B cell (primary cell): ENCODE results near the gene LARGE1.

ENCODE experiments used
- EZH2 ChIP-seq: IDR thresholded peaks from 2 replicates; pipeline ENCODE4 v1.6.1; 2012; ENCODE audit warnings: borderline replicate concordance, low read depth, mild to moderate bottlenecking, moderate library complexity, low read length; ENCODE audit not compliant: insufficient read depth, poor library complexity, severe bottlenecking
- TF ChIP-seq, protein P1 (sequence below): fragments of 200-600 bp; IDR thresholded peaks from one replicate; pipeline ENCODE4 v1.8.0; 2022; ENCODE audit warnings: antibody characterized with exemption, mild to moderate bottlenecking

DNA sequence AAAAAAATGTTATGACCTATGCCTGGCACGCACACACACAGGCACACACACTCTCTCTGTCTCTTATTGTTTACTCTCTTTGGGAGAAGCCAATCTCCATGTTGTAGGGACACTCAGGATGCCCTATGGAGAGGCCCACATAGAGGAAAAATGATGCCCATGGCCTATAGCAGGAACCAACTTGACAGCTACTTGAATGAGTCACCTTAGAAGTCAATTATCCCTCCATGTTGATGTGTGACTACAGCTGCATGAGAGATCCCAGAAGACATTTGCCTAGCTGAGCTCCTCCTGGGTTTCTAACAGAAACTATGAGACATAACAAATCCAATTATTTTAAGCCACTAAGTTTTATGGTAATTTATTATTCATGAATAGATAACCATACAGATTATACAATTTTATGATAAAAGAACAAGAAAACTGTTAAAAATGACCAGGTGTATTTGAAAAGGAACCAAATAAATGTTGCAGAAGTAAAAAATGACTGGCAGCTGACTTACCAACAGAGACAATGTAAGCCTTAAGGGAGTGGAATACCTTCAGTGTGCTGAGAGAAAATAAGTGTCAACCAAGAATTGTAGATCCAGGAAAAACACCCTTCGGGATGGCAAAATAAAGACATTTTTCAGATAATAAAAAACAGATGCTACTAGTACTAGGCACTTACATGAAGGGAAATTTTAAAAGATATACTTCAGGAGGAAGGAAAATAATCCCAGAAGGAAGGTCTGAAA, 458.4 kb downstream of the LARGE1 start:
- TF ChIP-seq, protein P1, sequence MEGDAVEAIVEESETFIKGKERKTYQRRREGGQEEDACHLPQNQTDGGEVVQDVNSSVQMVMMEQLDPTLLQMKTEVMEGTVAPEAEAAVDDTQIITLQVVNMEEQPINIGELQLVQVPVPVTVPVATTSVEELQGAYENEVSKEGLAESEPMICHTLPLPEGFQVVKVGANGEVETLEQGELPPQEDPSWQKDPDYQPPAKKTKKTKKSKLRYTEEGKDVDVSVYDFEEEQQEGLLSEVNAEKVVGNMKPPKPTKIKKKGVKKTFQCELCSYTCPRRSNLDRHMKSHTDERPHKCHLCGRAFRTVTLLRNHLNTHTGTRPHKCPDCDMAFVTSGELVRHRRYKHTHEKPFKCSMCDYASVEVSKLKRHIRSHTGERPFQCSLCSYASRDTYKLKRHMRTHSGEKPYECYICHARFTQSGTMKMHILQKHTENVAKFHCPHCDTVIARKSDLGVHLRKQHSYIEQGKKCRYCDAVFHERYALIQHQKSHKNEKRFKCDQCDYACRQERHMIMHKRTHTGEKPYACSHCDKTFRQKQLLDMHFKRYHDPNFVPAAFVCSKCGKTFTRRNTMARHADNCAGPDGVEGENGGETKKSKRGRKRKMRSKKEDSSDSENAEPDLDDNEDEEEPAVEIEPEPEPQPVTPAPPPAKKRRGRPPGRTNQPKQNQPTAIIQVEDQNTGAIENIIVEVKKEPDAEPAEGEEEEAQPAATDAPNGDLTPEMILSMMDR = no peak
- TF ChIP-seq EZH2 = no peak
